Bronchial epithelial cell (primary cell): ENCODE measurements around the gene MYL10. TPM values are rescaled to one million over a fixed set of nuclear protein-coding genes. Genes with fewer than 3 reads are reported as not detected.
A peak's percentile ranks its signal among the peaks of the same experiment; 100 is the strongest.
"Not testable (repeated sequence)": the region's sequence is repeated elsewhere in the genome, so short reads cannot be mapped to it uniquely, and the experiment has no call there.

ENCODE experiments used
- DNase-seq: peaks from one replicate; pipeline ENCODE4 v3.0.0-alpha.2; 2010; ENCODE audit warnings: low read depth
- FAIRE-seq: peaks from 2 replicates; lab custom pipeline; 2011; peaks lifted over from hg19 to GRCh38; lab: Jason Lieb, UNC
- H3K27me3 ChIP-seq: 2 replicates; pipeline ENCODE4 v1.5.1; 2011; ENCODE audit warnings: low read length; ENCODE audit not compliant: control insufficient read depth, insufficient read depth
- H3K36me3 ChIP-seq: 2 replicates; pipeline ENCODE4 v1.5.1; 2011; ENCODE audit warnings: low read length; ENCODE audit not compliant: control insufficient read depth, insufficient read depth
- H3K4me3 ChIP-seq: 2 replicates; pipeline ENCODE4 v1.5.1; 2011; ENCODE audit warnings: mild to moderate bottlenecking, low read depth, low read length, control low read depth
- CTCF ChIP-seq: IDR thresholded peaks from 2 replicates; pipeline ENCODE4 v1.5.1; 2011; ENCODE audit warnings: mild to moderate bottlenecking, moderate library complexity, low read length, control low read depth, inconsistent platforms; ENCODE audit not compliant: insufficient read depth, severe bottlenecking
- total RNA-seq: library from RNA; depleted of rRNA; stranded (reverse); fragments of >200 nt; gene quantifications from 2 replicates; pipeline ENCODE4 v1.2.1, GENCODE V29; 2014

MYL10 gene
- total RNA-seq, 1 donor from 2014 or later: not detected

- FAIRE-seq: no peak
- TF ChIP-seq CTCF: no peak
- H3K4me3 ChIP-seq: no peak overlapping the region
- no peaks in the 10 kb centered on the region for H3K27me3 ChIP-seq
- H3K36me3 ChIP-seq: no peaks in the 10 kb centered on the region
- no peak for DNase-seq
Measured at GRCh38 chr7:101614098-101614938, 14.8 kb downstream of the MYL10 start.

- no peak for DNase-seq
- no peak overlapping the region for H3K4me3 ChIP-seq
- TF ChIP-seq CTCF: no peak
- no peaks in the 10 kb centered on the region for H3K36me3 ChIP-seq
- no peaks in the 10 kb centered on the region for H3K27me3 ChIP-seq
- FAIRE-seq: peak; percentile 7
Measured at GRCh38 chr7:101612885-101613515, 16.1 kb downstream of the MYL10 start.

GRCh38 chr7:101608772-101609713 lies 20.1 kb downstream of the MYL10 start:
- peak; percentile 73 for DNase-seq
- H3K27me3 ChIP-seq: no peaks in the 10 kb centered on the region
- H3K4me3 ChIP-seq: no peak overlapping the region
- H3K36me3 ChIP-seq: no peaks in the 10 kb centered on the region
- peak; percentile 73 for FAIRE-seq
- TF ChIP-seq CTCF: no peak

GRCh38 chr7:101606498-101606923 lies 22.6 kb downstream of the MYL10 start:
- no peaks in the 10 kb centered on the region for H3K27me3 ChIP-seq
- DNase-seq (no peak), FAIRE-seq (peak; percentile 13)
- TF ChIP-seq CTCF: no peak
- no peak overlapping the region for H3K4me3 ChIP-seq
- H3K36me3 ChIP-seq: no peaks in the 10 kb centered on the region

GRCh38 chr7:101605611-101606497 lies 23.2 kb downstream of the MYL10 start:
- FAIRE-seq (no peak), DNase-seq (no peak)
- Histone ChIP-seq H3K4me3 (no peak overlapping the region), H3K36me3 (no peaks in the 10 kb centered on the region), H3K27me3 (no peaks in the 10 kb centered on the region)
- no peak for TF ChIP-seq CTCF

GRCh38 chr7:101604934-101605332 lies 24.2 kb downstream of the MYL10 start:
- FAIRE-seq, H3K27me3 ChIP-seq, H3K4me3 ChIP-seq, DNase-seq, H3K36me3 ChIP-seq: not testable (repeated sequence)
